H9 (cell line): Measurements from ENCODE around the gene CDHR2. TPM values are rescaled to one million over a fixed set of nuclear protein-coding genes. Genes with fewer than 3 reads are reported as not detected.

Source experiments
- DNase-seq: peaks from one replicate; pipeline ENCODE4 v3.0.0-alpha.2; 2017
- H2AFZ ChIP-seq: one replicate; pipeline ENCODE4 v1.6.1; 2013; ENCODE audit warnings: mild to moderate bottlenecking, low read length, control low read depth, moderate library complexity
- H2AK5ac ChIP-seq: 2 replicates; pipeline ENCODE4 v1.6.1; 2013; ENCODE audit warnings: low read length, control low read depth, mixed read lengths; ENCODE audit not compliant: insufficient read length
- H2BK120ac ChIP-seq: one replicate; pipeline ENCODE4 v1.6.1; 2013; ENCODE audit warnings: low read depth, mild to moderate bottlenecking, low read length, control low read depth, inconsistent platforms; ENCODE audit not compliant: poor library complexity, severe bottlenecking
- H2BK12ac ChIP-seq: 2 replicates; pipeline ENCODE4 v1.6.1; 2013; ENCODE audit warnings: low read length, control low read depth, mixed read lengths, low read depth; ENCODE audit not compliant: insufficient read length
- H2BK15ac ChIP-seq: 2 replicates; pipeline ENCODE4 v1.6.1; 2013; ENCODE audit warnings: low read depth, low read length, control low read depth
- H2BK20ac ChIP-seq: one replicate; pipeline ENCODE4 v1.6.1; 2013; ENCODE audit warnings: low read depth, mild to moderate bottlenecking, low read length, control low read depth, inconsistent platforms; ENCODE audit not compliant: poor library complexity, severe bottlenecking
- H2BK5ac ChIP-seq: 2 replicates; pipeline ENCODE4 v1.6.1; 2013; ENCODE audit warnings: low read length, control low read depth, mixed read lengths; ENCODE audit not compliant: insufficient read length
- H3K14ac ChIP-seq: 2 replicates; pipeline ENCODE4 v1.6.1; 2013; ENCODE audit warnings: low read length, control low read depth; ENCODE audit not compliant: insufficient read depth
- H3K18ac ChIP-seq: 2 replicates; pipeline ENCODE4 v1.6.1; 2013; ENCODE audit warnings: low read depth, mild to moderate bottlenecking, mixed read lengths, low read length, control low read depth; ENCODE audit not compliant: insufficient read length
- H3K23ac ChIP-seq: 2 replicates; pipeline ENCODE4 v1.6.1; 2013; ENCODE audit warnings: low read length, control low read depth, mixed read lengths, low read depth; ENCODE audit not compliant: insufficient read length
- H3K23me2 ChIP-seq: 2 replicates; pipeline ENCODE4 v1.6.1; 2013; ENCODE audit warnings: low read depth, mild to moderate bottlenecking, mixed read lengths, low read length, control low read depth; ENCODE audit not compliant: insufficient read length, poor library complexity, severe bottlenecking
- H3K27ac ChIP-seq: 2 replicates; pipeline ENCODE4 v1.5.1; 2013; ENCODE audit warnings: low read length, control low read depth, mixed read lengths, low read depth; ENCODE audit not compliant: insufficient read length
- H3K27me3 ChIP-seq: 2 replicates; pipeline ENCODE4 v1.6.1; 2013; ENCODE audit warnings: low read length, control low read depth, inconsistent platforms; ENCODE audit not compliant: insufficient read depth
- H3K4ac ChIP-seq: 2 replicates; pipeline ENCODE4 v1.6.1; 2013; ENCODE audit warnings: low read depth, mild to moderate bottlenecking, control low read depth, inconsistent platforms, low read length, moderate library complexity
- H3K4me1 ChIP-seq: 2 replicates; pipeline ENCODE4 v1.6.1; 2013; ENCODE audit warnings: low read length, control low read depth, inconsistent platforms; ENCODE audit not compliant: insufficient read depth
- H3K4me2 ChIP-seq: 2 replicates; pipeline ENCODE4 v1.6.1; 2013; ENCODE audit warnings: low read length, control low read depth, mixed read lengths; ENCODE audit not compliant: insufficient read length, insufficient read depth
- H3K56ac ChIP-seq: 2 replicates; pipeline ENCODE4 v1.6.1; 2013; ENCODE audit warnings: low read depth, mild to moderate bottlenecking, mixed read lengths, low read length, control low read depth; ENCODE audit not compliant: insufficient read length
- H3K79me1 ChIP-seq: 2 replicates; pipeline ENCODE4 v1.6.1; 2013; ENCODE audit warnings: low read depth, mild to moderate bottlenecking, moderate library complexity, low read length, control low read depth, inconsistent platforms; ENCODE audit not compliant: insufficient read depth, poor library complexity, severe bottlenecking
- H3K79me2 ChIP-seq: 2 replicates; pipeline ENCODE4 v1.6.1; 2013; ENCODE audit warnings: low read length, control low read depth, inconsistent platforms; ENCODE audit not compliant: insufficient read depth
- H3K9ac ChIP-seq: 2 replicates; pipeline ENCODE4 v1.6.1; 2013; ENCODE audit warnings: low read length, control low read depth, mixed read lengths; ENCODE audit not compliant: insufficient read length; ENCODE audit errors: extremely low read depth
- H3K9me3 ChIP-seq: one replicate; pipeline ENCODE4 v1.6.1; 2013; ENCODE audit warnings: low read depth, low read length, inconsistent platforms; ENCODE audit not compliant: control insufficient read depth
- H3T11ph ChIP-seq: one replicate; pipeline ENCODE4 v1.6.1; 2013; ENCODE audit warnings: mild to moderate bottlenecking, low read length, control low read depth, inconsistent platforms
- H4K20me1 ChIP-seq: one replicate; pipeline ENCODE4 v1.6.1; 2013; ENCODE audit not compliant: control insufficient read depth, insufficient read length, insufficient read depth
- H4K5ac ChIP-seq: 2 replicates; pipeline ENCODE4 v1.6.1; 2013; ENCODE audit warnings: low read depth, mild to moderate bottlenecking, mixed read lengths, low read length, control low read depth; ENCODE audit not compliant: insufficient read length
- H4K8ac ChIP-seq: replicated peaks from 2 replicates; pipeline ENCODE4 v1.6.1; 2013; ENCODE audit warnings: low read length, control low read depth, mixed read lengths, low read depth; ENCODE audit not compliant: insufficient read length
- H4K91ac ChIP-seq: 2 replicates; pipeline ENCODE4 v1.6.1; 2013; ENCODE audit warnings: low read depth, mild to moderate bottlenecking, moderate library complexity, mixed read lengths, low read length, control low read depth; ENCODE audit not compliant: insufficient read length
- H3K27ac Mint-ChIP-seq, 3 experiments: 2 replicates in 2 of 3; 3 replicates in 1 of 3; pipeline ENCODE4 v1.8.0; 2020 to 2021; ENCODE audit warnings: mixed read lengths in 3 of 3, mild to moderate bottlenecking in 1 of 3, moderate library complexity in 1 of 3
- H3K27me3 Mint-ChIP-seq: 2 replicates; pipeline ENCODE4 v1.8.0; 2021; ENCODE audit warnings: low read depth, mild to moderate bottlenecking, moderate library complexity, mixed read lengths
- H3K36me3 Mint-ChIP-seq, 3 experiments: 2 replicates in 2 of 3; 3 replicates in 1 of 3; pipeline ENCODE4 v1.8.0; 2020 to 2021; ENCODE audit warnings: low read depth in 3 of 3, mixed read lengths in 3 of 3; ENCODE audit not compliant: insufficient read depth in 1 of 3
- H3K4me1 Mint-ChIP-seq, 2 experiments: 2 replicates each; pipeline ENCODE4 v1.8.0; 2020; ENCODE audit warnings: mixed read lengths in 2 of 2
- H3K4me3 Mint-ChIP-seq, 2 experiments: 2 replicates in 1 of 2; 3 replicates in 1 of 2; pipeline ENCODE4 v1.8.0; 2020 to 2021; ENCODE audit warnings: mild to moderate bottlenecking in 2 of 2, mixed read lengths in 2 of 2, moderate library complexity in 1 of 2
- H3K9me3 Mint-ChIP-seq, 2 experiments: 2 replicates in 1 of 2; 3 replicates in 1 of 2; pipeline ENCODE4 v1.8.0; 2020; ENCODE audit warnings: mild to moderate bottlenecking in 2 of 2, mixed read lengths in 2 of 2, moderate library complexity in 1 of 2
- CTCF ChIP-seq: fragments of 200-600 bp; sonication (generic); conservative IDR thresholded peaks from 3 replicates; pipeline ENCODE4 v1.8.0; 2021; ENCODE audit warnings: antibody characterized with exemption, mild to moderate bottlenecking
- WGBS: extraction: QIAGEN DNeasy Blood & Tissue Kit; methylation state at CpG from one replicate; pipeline ENCODE4 v1.1.7; 2013; ENCODE audit warnings: missing lambda C conversion rate, low lambda C conversion rate, mixed read lengths; ENCODE audit not compliant: insufficient read length; ENCODE audit errors: extremely low coverage; 5-methylcytosine and 5-hydroxymethylcytosine counted together
- total RNA-seq: library from RNA; stranded (reverse); gene quantifications from 2 replicates; pipeline ENCODE4 v1.2.1, GENCODE V29; 2021

CDHR2 gene
- total RNA-seq, 1 experiment from 2014 or later: 0.90 TPM

GRCh38 chr5:176631383-176632200 lies 82.5 kb downstream of the CDHR2 start:
- no peak for TF ChIP-seq CTCF
- peaks cover 31 to 43% of the 10 kb centered on the region in 2 experiments for H3K4me1 Mint-ChIP-seq

More at GRCh38 chr5:176631383-176632200, 82.5 kb downstream of the CDHR2 start:
- peaks cover 6% of the 10 kb centered on the region; the same call in 1 of the 2 replicates for H3K27me3 ChIP-seq
- H2AFZ ChIP-seq: no peak overlapping the region
- H3K79me2 ChIP-seq: no peaks in the 10 kb centered on the region
- no peak overlapping the region for H2BK20ac ChIP-seq
- Mint-ChIP-seq H3K36me3 (peaks cover 0 to 6% (median 0%) of the 10 kb centered on the region in 3 experiments; a peak in 2 of 7 replicates), H3K9me3 (peaks cover 0 to 7% of the 10 kb centered on the region in 2 experiments; a peak in 2 of 5 replicates), H3K4me3 (no peak overlapping the region; a peak in 1 of 5 replicates), H3K27ac (no peak overlapping the region), H3K27me3 (peaks cover 78% of the 10 kb centered on the region)
- no peak overlapping the region for H3K18ac ChIP-seq
- no peaks in the 10 kb centered on the region for H3K4me1 ChIP-seq
- peak overlapping the region; percentile 93 for H3K4me2 ChIP-seq
- no peaks in the 10 kb centered on the region for H3K79me1 ChIP-seq
- no peak overlapping the region for H3K14ac ChIP-seq
- H4K8ac ChIP-seq: no peak overlapping the region
- no peaks in the 10 kb centered on the region for H3K9me3 ChIP-seq
- H3K56ac ChIP-seq: no peak overlapping the region
- no peak overlapping the region for H4K5ac ChIP-seq
- DNase-seq: no peak
- no peak overlapping the region for H2BK15ac ChIP-seq
- H2AK5ac ChIP-seq: no peak overlapping the region
- no peaks in the 10 kb centered on the region for H4K20me1 ChIP-seq
- no peak overlapping the region for H2BK5ac ChIP-seq
- peaks cover 8% of the 10 kb centered on the region for H3K23me2 ChIP-seq
- WGBS: no CpG with 5 or more reads among the region's 7 CpGs
- no peak overlapping the region for H3K27ac ChIP-seq
- no peak overlapping the region for H4K91ac ChIP-seq
- H3K9ac ChIP-seq: no peak overlapping the region
- no peak overlapping the region for H2BK120ac ChIP-seq
- H3T11ph ChIP-seq: no peak overlapping the region
- no peak overlapping the region for H3K4ac ChIP-seq
- H2BK12ac ChIP-seq: no peak overlapping the region
- H3K23ac ChIP-seq: no peak overlapping the region
